ENCODE results near the gene CDC73.

The CDC73 gene

GRCh38 chr1:193242000-193242399 lies 120.2 kb downstream of the CDC73 start:
- peaks cover 16% of the 10 kb centered on the region for H3K9me3 Mint-ChIP-seq
- no peak for TF ChIP-seq CTCF (IDR thresholded peaks at IDR 0.05; ENCODE audit: unreplicated experiment in 3 of 3)
- no peak overlapping the region for H3K27ac Mint-ChIP-seq

DNA sequence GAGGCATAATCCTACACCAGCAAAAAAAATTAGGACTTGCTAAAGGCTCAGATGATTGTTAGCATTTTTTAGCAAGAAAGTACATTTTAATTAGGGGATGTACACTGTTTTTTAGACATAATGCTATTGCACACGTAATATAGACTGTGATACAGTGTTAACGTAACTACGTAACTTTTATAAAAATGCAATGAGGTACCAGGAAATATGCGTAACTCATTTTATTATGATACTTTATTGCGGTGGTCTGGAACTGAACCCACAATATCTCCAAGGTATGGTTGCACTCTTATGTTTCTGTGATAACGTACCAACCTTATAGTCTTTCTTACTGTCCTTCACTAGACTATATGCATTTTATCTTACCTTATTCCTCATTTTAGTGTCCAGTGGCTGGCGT lies 127.4 kb downstream of the CDC73 start:
- Mint-ChIP-seq H3K27me3 (ENCODE audit: low read depth) (no peaks in the 10 kb centered on the region), H3K9me3 (peaks cover 31% of the 10 kb centered on the region), H3K4me1 (no peaks in the 10 kb centered on the region), H3K4me3 (no peak overlapping the region), H3K36me3 (ENCODE audit: low read depth) (peaks cover 65% of the 10 kb centered on the region), H3K27ac (no peak overlapping the region)
- no peak for TF ChIP-seq CTCF (IDR thresholded peaks at IDR 0.05; ENCODE audit: unreplicated experiment in 3 of 3)

More at GRCh38 chr1:193242000-193242399, 120.2 kb downstream of the CDC73 start:
- H3K4me1 Mint-ChIP-seq, result peaks cover 16% of the 10 kb centered on the region
- H3K36me3 Mint-ChIP-seq (ENCODE audit: low read depth), result peaks cover 79% of the 10 kb centered on the region
- no peak overlapping the region for H3K4me3 Mint-ChIP-seq
- H3K27me3 Mint-ChIP-seq (ENCODE audit: low read depth), result no peaks in the 10 kb centered on the region

- Mint-ChIP-seq H3K27me3 (ENCODE audit: low read depth) (no peaks in the 10 kb centered on the region), H3K36me3 (ENCODE audit: low read depth) (peaks cover 43% of the 10 kb centered on the region), H3K4me3 (no peak overlapping the region), H3K4me1 (no peaks in the 10 kb centered on the region), H3K27ac (no peak overlapping the region), H3K9me3 (peaks cover 15% of the 10 kb centered on the region)
- no peak for TF ChIP-seq CTCF (IDR thresholded peaks at IDR 0.05; ENCODE audit: unreplicated experiment in 3 of 3)
Observed at GRCh38 chr1:193251950-193252349, 130.1 kb downstream of the CDC73 start.

- H3K27ac Mint-ChIP-seq, result no peak overlapping the region
- H3K9me3 Mint-ChIP-seq, result no peaks in the 10 kb centered on the region
- no peaks in the 10 kb centered on the region for H3K27me3 Mint-ChIP-seq (ENCODE audit: low read depth)
- peaks cover 15% of the 10 kb centered on the region for H3K36me3 Mint-ChIP-seq (ENCODE audit: low read depth)
- H3K4me3 Mint-ChIP-seq, result no peak overlapping the region
- no peaks in the 10 kb centered on the region for H3K4me1 Mint-ChIP-seq
- TF ChIP-seq CTCF (IDR thresholded peaks at IDR 0.05; ENCODE audit: unreplicated experiment in 3 of 3), result no peak
Observed at GRCh38 chr1:193256019-193256418, 134.2 kb downstream of the CDC73 start.

- peaks cover 19% of the 10 kb centered on the region for H3K36me3 Mint-ChIP-seq (ENCODE audit: low read depth)
- TF ChIP-seq CTCF (IDR thresholded peaks at IDR 0.05; ENCODE audit: unreplicated experiment in 3 of 3), result no peak
- peaks cover 4% of the 10 kb centered on the region for H3K9me3 Mint-ChIP-seq
- H3K27me3 Mint-ChIP-seq (ENCODE audit: low read depth), result no peaks in the 10 kb centered on the region
- peaks cover 5% of the 10 kb centered on the region for H3K4me1 Mint-ChIP-seq
- no peak overlapping the region for H3K27ac Mint-ChIP-seq
- H3K4me3 Mint-ChIP-seq, result no peak overlapping the region
Observed at GRCh38 chr1:193259636-193260035, 137.8 kb downstream of the CDC73 start.

DNA sequence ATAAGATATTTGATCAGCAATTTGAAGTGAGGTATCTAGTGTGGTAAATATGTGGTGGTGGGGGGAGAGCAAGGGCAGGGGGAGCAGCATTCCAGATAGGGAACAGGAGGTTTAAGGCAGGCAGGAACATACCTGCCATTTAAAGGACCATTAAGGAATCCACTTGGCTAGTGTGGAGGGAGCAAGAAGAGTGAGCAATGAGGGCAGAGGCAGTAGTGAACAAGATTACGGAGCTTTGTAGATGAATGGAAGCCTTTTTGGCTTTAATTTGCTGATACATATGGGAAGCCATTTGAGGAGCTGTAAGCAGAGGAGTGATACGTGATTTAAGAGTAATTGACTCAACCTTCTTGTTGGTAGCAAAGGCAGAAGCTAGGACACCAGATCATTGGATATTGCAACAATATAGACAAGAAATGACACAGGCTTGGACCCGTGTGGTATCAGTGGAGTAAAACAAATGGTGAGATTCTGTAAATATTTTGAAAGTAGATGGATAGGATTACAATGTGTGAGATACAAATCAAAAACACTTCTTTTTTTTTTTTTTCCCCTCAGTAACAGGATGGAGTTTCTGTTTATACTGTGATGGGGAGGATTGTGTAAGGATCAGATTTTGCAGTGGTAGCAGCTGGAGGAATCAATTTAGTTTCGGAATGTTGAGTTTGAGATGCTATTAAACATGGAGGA lies 138.4 kb downstream of the CDC73 start:
- Mint-ChIP-seq H3K36me3 (ENCODE audit: low read depth) (peaks cover 19% of the 10 kb centered on the region), H3K27ac (no peak overlapping the region), H3K4me1 (peaks cover 5% of the 10 kb centered on the region), H3K9me3 (peaks cover 4% of the 10 kb centered on the region), H3K27me3 (ENCODE audit: low read depth) (no peaks in the 10 kb centered on the region), H3K4me3 (no peak overlapping the region)
- no peak for TF ChIP-seq CTCF (IDR thresholded peaks at IDR 0.05; ENCODE audit: unreplicated experiment in 3 of 3)

Data from nephron (organoid).